Measurements from ENCODE around the gene OR10H3.

- TF ChIP-seq POLR2A (IDR thresholded peaks at IDR 0.05) (no peak), CTCF (IDR thresholded peaks at IDR 0.05) (no peak)
These were observed 50.9 kb downstream of the OR10H3 start for GRCh38 chr19:15788594-15789270.

All from breast epithelium (tissue), 3 donors.